HepG2 (cell line): ENCODE results near the gene PREX1.

Experiments used
- AKAP8 ChIP-seq: sonication (generic); formaldehyde crosslinking; IDR thresholded peaks from 2 replicates; pipeline ENCODE4 v1.5.1; 2020; ENCODE audit warnings: mild to moderate bottlenecking, missing genetic modification reagents
- CTCF ChIP-seq: sonication (generic); formaldehyde crosslinking; IDR thresholded peaks from 2 replicates; pipeline ENCODE4 v1.5.0; 2020; ENCODE audit warnings: mild to moderate bottlenecking, missing genetic modification reagents, moderate library complexity
- JUND ChIP-seq: sonication (generic); formaldehyde crosslinking; IDR thresholded peaks from 2 replicates; pipeline ENCODE4 v1.8.0; 2022; ENCODE audit warnings: mild to moderate bottlenecking, missing genetic modification reagents
- KDM4B ChIP-seq: sonication (generic); formaldehyde crosslinking; IDR thresholded peaks from 2 replicates; pipeline ENCODE4 v1.4.0; 2020; ENCODE audit warnings: missing genetic modification reagents
- MBNL3 ChIP-seq: fragments of 250-450 bp; sonication (Bioruptor Pico); conservative IDR thresholded peaks from 2 replicates; pipeline ENCODE4 v1.8.0; 2022; ENCODE audit warnings: mild to moderate bottlenecking, inconsistent platforms
- PCBP1 ChIP-seq: fragments of 200-400 bp; formaldehyde crosslinking; IDR thresholded peaks from 2 replicates; pipeline ENCODE4 v1.6.1; 2017; ENCODE audit warnings: mild to moderate bottlenecking, low read depth, low read length, borderline replicate concordance
- POLR2AphosphoS5 ChIP-seq: IDR thresholded peaks from 2 replicates; pipeline ENCODE4 v1.6.1; 2012; ENCODE audit warnings: low read depth, low read length
- RFX5 ChIP-seq: IDR thresholded peaks from 2 replicates; pipeline ENCODE4 v1.6.1; 2011; ENCODE audit warnings: low read depth, low read length, improper control_type of control experiment
- ZNF24 ChIP-seq: fragments of 450-650 bp; IDR thresholded peaks from 2 replicates; pipeline ENCODE4 v1.6.1; 2017; ENCODE audit warnings: antibody characterized with exemption, mild to moderate bottlenecking
- ZNF567 ChIP-seq: sonication (generic); formaldehyde crosslinking; IDR thresholded peaks from 2 replicates; pipeline ENCODE4 v1.8.1; 2023; ENCODE audit warnings: mild to moderate bottlenecking, missing genetic modification reagents, borderline replicate concordance
- ZNF597 ChIP-seq: sonication (generic); formaldehyde crosslinking; IDR thresholded peaks from 2 replicates; pipeline ENCODE4 v1.5.0; 2020; ENCODE audit warnings: missing genetic modification reagents
- TF ChIP-seq, protein P1 (sequence below): sonication (generic); formaldehyde crosslinking; IDR thresholded peaks from 2 replicates; pipeline ENCODE4 v1.4.0; 2020; ENCODE audit warnings: missing genetic modification reagents, mild to moderate bottlenecking, borderline replicate concordance
- TF ChIP-seq, protein P2 (sequence below), 2 experiments: sonication (generic) in 1 of 2; formaldehyde crosslinking in 1 of 2; IDR thresholded peaks; 2 replicates each; pipeline versions ENCODE4 v1.4.0 to v1.6.1; 2018 to 2020; ENCODE audit warnings: missing genetic modification reagents in 2 of 2, borderline replicate concordance in 1 of 2, low read depth in 1 of 2, mild to moderate bottlenecking in 1 of 2, missing biosample characterization in 1 of 2
- TF ChIP-seq, protein P3 (sequence below): sonication (generic); formaldehyde crosslinking; IDR thresholded peaks from 2 replicates; pipeline ENCODE4 v1.8.1; 2023; ENCODE audit warnings: missing genetic modification reagents, inconsistent platforms, borderline replicate concordance

DNA sequence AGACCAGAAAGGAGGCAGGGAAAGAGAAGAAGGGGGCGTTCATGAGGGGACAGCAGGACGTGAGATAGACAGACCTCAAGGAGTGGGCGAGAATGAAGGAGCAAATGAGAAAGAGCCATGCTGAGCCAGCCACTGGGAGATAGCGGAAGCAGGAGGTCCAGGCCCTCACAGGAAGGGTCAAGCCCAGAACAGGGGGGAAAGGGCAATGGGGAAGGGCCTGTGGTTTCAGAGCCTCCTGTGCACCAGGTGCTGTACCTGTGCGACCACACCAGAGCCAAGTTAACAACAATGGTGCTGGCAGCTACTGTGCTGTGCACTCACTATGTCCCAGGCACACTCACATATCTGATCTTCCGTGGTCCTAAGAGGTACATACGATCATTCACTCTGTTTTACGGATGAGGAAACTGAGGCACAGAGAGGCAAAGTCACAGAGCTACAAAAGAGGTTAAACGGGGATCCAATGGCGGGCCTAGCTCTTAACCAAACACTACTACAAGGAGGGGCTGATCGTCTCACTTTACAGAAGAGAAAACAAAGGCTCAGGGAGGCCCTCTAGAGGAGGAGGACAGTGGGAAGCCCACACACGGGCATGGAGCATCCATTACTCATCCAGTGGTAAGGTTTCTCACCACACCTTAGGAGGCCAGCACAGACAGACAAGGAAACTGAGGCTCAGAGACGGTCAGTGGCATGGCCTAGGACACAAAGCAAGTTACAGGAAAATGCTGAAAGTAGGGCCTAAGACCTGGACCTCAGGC is 129.1 kb downstream of the PREX1 start:
- TF ChIP-seq, protein P1, sequence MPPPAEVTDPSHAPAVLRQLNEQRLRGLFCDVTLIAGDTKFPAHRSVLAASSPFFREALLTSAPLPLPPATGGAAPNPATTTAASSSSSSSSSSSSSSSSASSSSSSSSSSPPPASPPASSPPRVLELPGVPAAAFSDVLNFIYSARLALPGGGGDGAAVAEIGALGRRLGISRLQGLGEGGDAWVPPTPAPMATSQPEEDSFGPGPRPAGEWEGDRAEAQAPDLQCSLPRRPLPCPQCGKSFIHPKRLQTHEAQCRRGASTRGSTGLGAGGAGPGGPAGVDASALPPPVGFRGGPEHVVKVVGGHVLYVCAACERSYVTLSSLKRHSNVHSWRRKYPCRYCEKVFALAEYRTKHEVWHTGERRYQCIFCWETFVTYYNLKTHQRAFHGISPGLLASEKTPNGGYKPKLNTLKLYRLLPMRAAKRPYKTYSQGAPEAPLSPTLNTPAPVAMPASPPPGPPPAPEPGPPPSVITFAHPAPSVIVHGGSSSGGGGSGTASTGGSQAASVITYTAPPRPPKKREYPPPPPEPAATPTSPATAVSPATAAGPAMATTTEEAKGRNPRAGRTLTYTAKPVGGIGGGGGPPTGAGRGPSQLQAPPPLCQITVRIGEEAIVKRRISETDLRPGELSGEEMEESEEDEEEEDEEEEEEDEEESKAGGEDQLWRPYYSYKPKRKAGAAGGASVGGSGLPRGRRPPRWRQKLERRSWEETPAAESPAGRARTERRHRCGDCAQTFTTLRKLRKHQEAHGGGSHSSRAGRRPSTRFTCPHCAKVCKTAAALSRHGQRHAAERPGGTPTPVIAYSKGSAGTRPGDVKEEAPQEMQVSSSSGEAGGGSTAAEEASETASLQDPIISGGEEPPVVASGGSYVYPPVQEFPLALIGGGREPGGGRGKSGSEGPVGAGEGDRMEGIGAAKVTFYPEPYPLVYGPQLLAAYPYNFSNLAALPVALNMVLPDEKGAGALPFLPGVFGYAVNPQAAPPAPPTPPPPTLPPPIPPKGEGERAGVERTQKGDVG: no peak
- no peak for TF ChIP-seq MBNL3 (CRISPR knock-in tag)
- TF ChIP-seq AKAP8 (CRISPR knock-in tag): no peak
- no peak for TF ChIP-seq CTCF
- no peak for TF ChIP-seq POLR2AphosphoS5
- TF ChIP-seq, protein P2, sequence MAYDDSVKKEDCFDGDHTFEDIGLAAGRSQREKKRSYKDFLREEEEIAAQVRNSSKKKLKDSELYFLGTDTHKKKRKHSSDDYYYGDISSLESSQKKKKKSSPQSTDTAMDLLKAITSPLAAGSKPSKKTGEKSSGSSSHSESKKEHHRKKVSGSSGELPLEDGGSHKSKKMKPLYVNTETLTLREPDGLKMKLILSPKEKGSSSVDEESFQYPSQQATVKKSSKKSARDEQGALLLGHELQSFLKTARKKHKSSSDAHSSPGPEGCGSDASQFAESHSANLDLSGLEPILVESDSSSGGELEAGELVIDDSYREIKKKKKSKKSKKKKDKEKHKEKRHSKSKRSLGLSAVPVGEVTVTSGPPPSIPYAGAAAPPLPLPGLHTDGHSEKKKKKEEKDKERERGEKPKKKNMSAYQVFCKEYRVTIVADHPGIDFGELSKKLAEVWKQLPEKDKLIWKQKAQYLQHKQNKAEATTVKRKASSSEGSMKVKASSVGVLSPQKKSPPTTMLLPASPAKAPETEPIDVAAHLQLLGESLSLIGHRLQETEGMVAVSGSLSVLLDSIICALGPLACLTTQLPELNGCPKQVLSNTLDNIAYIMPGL (CRISPR knock-in tag; IDR thresholded peaks at IDR 0.05; ENCODE audit: borderline replicate concordance in 1 of 2, low read depth in 1 of 2): no peak
- no peak for TF ChIP-seq RFX5
- no peak for TF ChIP-seq JUND (CRISPR knock-in tag)
- TF ChIP-seq, protein P3, sequence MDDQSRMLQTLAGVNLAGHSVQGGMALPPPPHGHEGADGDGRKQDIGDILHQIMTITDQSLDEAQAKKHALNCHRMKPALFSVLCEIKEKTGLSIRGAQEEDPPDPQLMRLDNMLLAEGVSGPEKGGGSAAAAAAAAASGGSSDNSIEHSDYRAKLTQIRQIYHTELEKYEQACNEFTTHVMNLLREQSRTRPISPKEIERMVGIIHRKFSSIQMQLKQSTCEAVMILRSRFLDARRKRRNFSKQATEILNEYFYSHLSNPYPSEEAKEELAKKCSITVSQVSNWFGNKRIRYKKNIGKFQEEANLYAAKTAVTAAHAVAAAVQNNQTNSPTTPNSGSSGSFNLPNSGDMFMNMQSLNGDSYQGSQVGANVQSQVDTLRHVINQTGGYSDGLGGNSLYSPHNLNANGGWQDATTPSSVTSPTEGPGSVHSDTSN (CRISPR knock-in tag): no peak
- TF ChIP-seq ZNF567: no peak
- no peak for TF ChIP-seq KDM4B (CRISPR knock-in tag)
- TF ChIP-seq PCBP1: no peak
- no peak for TF ChIP-seq ZNF597 (CRISPR knock-in tag)
- TF ChIP-seq ZNF24: no peak
